Measurements from ENCODE around the gene MCM7. TPM values are rescaled to one million over a fixed set of nuclear protein-coding genes. Genes with fewer than 3 reads are reported as not detected.

Gene MCM7
- total RNA-seq, 4 donors from 2014 or later, result 16.6 to 51.3 (median 26.5) TPM

DNA sequence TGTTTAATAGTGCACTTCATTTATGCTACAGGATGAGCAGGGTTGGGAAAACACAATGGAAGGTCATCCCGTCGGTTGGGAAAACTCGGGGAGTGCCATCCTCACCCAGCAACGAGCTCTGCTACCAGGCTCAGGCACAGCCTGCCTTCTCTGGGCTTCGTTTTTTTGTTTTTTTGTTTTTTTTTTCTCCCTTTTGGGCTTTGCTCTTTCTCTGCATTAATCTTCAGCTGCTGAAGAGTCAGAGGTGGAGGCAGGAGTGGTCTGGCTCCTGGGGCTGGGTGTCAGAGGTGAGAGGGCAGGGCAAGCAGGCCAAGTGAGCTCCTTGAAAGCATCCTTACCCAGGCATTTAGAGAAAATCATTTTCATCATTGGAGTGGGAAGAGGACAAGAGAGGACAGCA is 31.2 kb downstream of the MCM7 start:
- no peaks in the 10 kb centered on the region for H3K4me1 ChIP-seq
- TF ChIP-seq POLR2A (IDR thresholded peaks at IDR 0.05), result no peak
- TF ChIP-seq, protein P1, sequence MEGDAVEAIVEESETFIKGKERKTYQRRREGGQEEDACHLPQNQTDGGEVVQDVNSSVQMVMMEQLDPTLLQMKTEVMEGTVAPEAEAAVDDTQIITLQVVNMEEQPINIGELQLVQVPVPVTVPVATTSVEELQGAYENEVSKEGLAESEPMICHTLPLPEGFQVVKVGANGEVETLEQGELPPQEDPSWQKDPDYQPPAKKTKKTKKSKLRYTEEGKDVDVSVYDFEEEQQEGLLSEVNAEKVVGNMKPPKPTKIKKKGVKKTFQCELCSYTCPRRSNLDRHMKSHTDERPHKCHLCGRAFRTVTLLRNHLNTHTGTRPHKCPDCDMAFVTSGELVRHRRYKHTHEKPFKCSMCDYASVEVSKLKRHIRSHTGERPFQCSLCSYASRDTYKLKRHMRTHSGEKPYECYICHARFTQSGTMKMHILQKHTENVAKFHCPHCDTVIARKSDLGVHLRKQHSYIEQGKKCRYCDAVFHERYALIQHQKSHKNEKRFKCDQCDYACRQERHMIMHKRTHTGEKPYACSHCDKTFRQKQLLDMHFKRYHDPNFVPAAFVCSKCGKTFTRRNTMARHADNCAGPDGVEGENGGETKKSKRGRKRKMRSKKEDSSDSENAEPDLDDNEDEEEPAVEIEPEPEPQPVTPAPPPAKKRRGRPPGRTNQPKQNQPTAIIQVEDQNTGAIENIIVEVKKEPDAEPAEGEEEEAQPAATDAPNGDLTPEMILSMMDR (IDR thresholded peaks at IDR 0.05), result no peak
- no peaks in the 10 kb centered on the region for H3K27me3 ChIP-seq
- intact Hi-C loops (cut with DNase I), result no loop called here
- no peak overlapping the region for H3K4me3 ChIP-seq (replicated peaks in 1 of 3)
- peaks cover 49 to 53% of the 10 kb centered on the region in 2 donors for H3K36me3 ChIP-seq
- DNase-seq, result no peak
- 88 to 97% methylated on average over 5 of the region's 5 CpGs for WGBS, 2 donors
- H3K9me3 ChIP-seq, result no peaks in the 10 kb centered on the region
- no peak overlapping the region for H3K27ac ChIP-seq

DNA sequence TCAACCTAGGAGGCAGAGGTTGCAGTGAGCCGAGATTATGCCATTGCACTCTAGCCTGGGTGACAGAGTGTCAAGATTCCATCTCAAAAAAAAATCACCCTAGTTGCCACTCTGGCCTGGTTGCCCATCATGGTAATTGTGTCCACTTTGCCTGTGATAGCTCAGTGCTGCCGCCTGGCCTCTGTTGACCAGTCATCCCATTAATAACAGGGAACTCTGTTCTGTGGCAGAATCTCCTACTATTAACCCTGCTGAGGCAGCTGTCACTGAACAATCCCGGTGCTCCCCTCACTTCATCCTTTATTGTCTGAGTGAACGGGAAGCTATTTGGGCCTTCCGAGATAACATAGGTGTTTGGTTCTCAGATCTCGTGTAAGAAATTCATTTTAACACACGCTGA is 34.2 kb downstream of the MCM7 start:
- 93 to 95% methylated on average over 7 of the region's 7 CpGs for WGBS, 2 donors
- no peaks in the 10 kb centered on the region for H3K4me1 ChIP-seq
- no peak for DNase-seq
- H3K9me3 ChIP-seq, result no peaks in the 10 kb centered on the region
- no peak overlapping the region for H3K4me3 ChIP-seq (replicated peaks in 1 of 3)
- no peaks in the 10 kb centered on the region for H3K27me3 ChIP-seq
- H3K36me3 ChIP-seq, result peaks cover 29 to 34% of the 10 kb centered on the region in 2 donors
- no peak for TF ChIP-seq POLR2A (IDR thresholded peaks at IDR 0.05)
- TF ChIP-seq, protein P1 (IDR thresholded peaks at IDR 0.05), result no peak
- intact Hi-C loops (cut with DNase I), result no loop called here
- no peak overlapping the region for H3K27ac ChIP-seq

GRCh38 chr7:100065452-100066186 is 35.6 kb downstream of the MCM7 start:
- Histone ChIP-seq H3K36me3 (peaks cover 16 to 20% of the 10 kb centered on the region in 2 donors), H3K9me3 (no peaks in the 10 kb centered on the region), H3K4me1 (no peaks in the 10 kb centered on the region), H3K27ac (no peak overlapping the region), H3K4me3 (replicated peaks in 1 of 3) (no peak overlapping the region), H3K27me3 (no peaks in the 10 kb centered on the region)
- intact Hi-C loops (cut with DNase I), result no loop called here
- 61 to 67% methylated on average over 8 of the region's 8 CpGs for WGBS, 2 donors
- TF ChIP-seq, protein P1 (IDR thresholded peaks at IDR 0.05), result no peak
- TF ChIP-seq POLR2A (IDR thresholded peaks at IDR 0.05), result no peak
- DNase-seq, result no peak

- intact Hi-C loops (cut with DNase I), result no loop called here
- Histone ChIP-seq H3K4me3 (replicated peaks in 1 of 3) (no peak overlapping the region), H3K27me3 (no peaks in the 10 kb centered on the region), H3K27ac (no peak overlapping the region), H3K4me1 (no peaks in the 10 kb centered on the region), H3K36me3 (peaks cover 11 to 13% of the 10 kb centered on the region in 2 donors), H3K9me3 (no peaks in the 10 kb centered on the region)
- DNase-seq, result no peak
- 84 to 87% methylated on average over 9 of the region's 9 CpGs for WGBS, 2 donors
- TF ChIP-seq, protein P1 (IDR thresholded peaks at IDR 0.05), result no peak
- no peak for TF ChIP-seq POLR2A (IDR thresholded peaks at IDR 0.05)
Observed at GRCh38 chr7:100064162-100064561, 37.0 kb downstream of the MCM7 start.

DNA sequence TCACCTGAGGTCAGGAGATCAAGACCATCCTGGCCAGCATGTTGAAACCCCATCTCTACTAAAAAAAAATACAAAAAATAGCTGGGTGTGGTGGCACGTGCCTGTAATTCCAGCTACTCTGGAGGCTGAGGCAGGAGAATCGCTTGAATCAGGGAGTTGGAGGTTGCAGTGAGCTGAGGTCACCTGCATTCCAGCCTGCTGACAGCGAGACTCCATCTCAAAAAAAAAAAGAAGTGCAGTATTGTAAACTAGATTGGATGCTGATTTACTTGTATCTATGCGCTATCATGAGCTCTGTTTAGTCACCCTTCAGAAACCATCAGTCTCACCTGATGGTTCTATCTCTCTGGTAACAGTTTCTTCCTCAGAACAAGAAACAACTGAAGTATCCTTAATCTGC is 37.8 kb downstream of the MCM7 start:
- Histone ChIP-seq H3K27me3 (no peaks in the 10 kb centered on the region), H3K4me3 (replicated peaks in 1 of 3) (no peak overlapping the region), H3K9me3 (no peaks in the 10 kb centered on the region), H3K4me1 (no peaks in the 10 kb centered on the region), H3K36me3 (peaks cover 14% of the 10 kb centered on the region in 2 donors), H3K27ac (no peak overlapping the region)
- TF ChIP-seq, protein P1 (IDR thresholded peaks at IDR 0.05), result no peak
- no peak for TF ChIP-seq POLR2A (IDR thresholded peaks at IDR 0.05)
- WGBS, 2 donors, result 94 to 100% methylated on average over 4 of the region's 4 CpGs
- DNase-seq, result no peak
- intact Hi-C loops (cut with DNase I), result no loop called here

All from thyroid gland (tissue), 4 donors.